Activated T-cell treated with anti-CD3 and anti-CD28 coated beads for 24 hours (primary cell): ENCODE measurements around the gene KRT2.

Experiments used
- DNase-seq: peaks from one replicate; pipeline ENCODE4 v3.0.0-alpha.2; 2020; ENCODE audit warnings: low read depth

KRT2 gene

DNA sequence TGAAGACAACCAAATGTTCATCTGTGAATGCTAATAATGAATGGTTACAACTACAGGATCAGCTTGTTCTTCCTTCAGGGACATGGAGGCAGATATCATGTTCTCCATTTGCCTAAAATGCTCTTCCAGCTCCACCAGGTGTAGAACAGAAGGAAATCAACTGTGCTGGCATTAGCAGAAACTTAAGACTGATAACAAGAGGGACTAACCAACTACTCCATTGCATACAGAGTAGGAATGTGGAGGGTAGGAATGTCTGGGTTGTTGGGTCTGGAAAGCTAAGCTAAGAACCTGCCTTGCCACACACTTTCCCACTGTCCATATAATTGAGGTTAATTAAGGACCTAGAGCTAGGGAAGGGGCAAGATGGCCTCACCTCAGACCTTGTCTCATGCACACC is 11.4 kb upstream of the KRT2 start:
- DNase-seq, result no peak

DNA sequence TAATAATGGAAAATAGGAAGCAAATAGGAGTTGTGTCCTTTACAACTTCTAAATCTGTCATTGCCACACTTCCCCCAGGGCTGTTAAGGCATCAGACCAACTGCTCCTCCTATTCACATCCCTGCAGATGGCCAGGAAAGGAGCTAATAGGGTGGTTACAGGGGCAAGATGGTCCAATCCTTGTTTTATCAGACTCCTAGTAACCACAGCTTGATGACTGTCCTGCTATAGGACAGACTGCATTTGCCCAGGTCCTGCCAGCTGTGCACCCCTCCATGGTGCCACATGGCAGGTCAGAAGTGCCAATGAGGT is 10.9 kb upstream of the KRT2 start:
- no peak for DNase-seq

DNA sequence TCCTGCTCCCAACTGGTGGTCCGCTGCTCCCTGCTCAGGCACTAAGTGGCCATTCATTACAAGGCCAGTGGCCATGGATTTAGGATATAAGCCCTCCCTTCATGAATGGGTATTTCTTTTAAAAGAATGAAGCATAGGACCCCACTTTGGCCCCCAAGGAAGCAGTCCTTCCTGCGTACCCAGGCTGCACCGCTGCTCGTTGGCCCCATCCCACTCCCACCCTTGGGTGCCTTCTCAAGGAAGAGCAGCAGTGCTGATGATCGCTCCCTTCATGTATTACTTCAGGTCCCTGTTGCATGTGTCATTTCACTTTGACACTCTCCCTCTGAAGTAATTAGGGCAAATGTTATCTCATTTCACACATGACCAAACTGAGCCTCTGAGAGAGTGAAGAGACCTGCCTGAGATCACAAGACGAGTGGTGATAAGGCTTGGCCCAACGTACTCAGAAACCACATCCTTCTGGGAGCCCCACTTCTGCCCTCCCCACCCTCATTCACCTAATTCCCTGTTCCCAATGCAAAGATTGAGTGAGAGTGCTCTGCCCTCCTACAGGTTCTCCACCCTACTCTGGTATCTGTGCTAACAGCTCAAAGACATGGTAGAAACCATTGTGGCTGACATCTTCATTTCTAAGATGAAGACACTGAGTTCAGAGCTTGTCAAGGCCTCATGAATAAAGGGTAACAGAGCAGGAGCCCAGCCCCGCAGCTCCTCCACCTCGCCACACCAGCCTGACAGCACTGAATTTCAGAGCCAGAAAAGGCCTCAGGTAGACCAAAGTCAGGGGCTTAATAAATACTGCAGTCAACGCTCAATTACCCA is 10.3 kb upstream of the KRT2 start:
- no peak for DNase-seq

DNA sequence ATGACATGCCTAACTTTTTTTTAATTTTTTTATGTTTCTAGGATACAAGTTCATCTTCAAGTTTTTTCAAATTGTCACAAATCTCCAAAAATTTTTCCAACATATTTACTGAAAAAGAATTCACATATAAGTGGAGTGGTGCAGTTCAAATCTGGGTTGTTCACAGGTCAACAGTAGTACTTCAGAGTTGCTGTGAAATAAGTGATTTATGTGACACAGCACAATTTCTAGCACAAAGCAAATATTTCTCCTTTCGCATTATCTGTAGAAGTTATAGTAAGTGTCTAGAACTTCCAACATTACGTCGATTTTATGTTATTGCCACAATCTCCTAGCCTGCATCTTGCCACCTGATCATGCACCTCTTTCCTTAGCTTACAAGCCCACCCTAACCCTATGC is 9.7 kb upstream of the KRT2 start:
- DNase-seq, result no peak

DNA sequence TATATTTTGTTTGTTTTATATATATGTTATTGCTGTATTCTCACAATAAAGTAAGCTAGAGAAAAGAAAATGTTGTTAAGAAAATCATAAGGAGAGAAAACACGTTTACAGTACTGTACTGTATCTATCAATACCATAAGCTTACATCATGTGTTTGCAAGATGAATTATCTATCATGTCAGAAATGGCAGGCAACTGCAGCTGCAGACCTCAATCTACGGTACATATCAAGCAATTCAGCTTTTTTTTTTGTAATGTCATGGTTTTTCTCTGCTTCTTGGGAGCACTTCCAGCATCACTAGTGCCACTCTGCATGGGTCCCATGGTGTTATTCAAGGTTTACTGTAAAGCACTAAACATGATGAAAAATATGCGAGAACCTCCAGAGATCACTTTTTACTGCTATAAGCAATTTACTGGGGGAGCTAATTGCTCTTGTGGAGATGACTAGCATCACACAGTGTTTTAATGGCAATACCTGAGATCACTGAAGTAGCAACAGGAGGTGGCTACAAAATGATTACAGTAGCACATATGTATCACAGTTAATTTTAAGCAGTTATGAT is 9.0 kb upstream of the KRT2 start:
- DNase-seq, result no peak

DNA sequence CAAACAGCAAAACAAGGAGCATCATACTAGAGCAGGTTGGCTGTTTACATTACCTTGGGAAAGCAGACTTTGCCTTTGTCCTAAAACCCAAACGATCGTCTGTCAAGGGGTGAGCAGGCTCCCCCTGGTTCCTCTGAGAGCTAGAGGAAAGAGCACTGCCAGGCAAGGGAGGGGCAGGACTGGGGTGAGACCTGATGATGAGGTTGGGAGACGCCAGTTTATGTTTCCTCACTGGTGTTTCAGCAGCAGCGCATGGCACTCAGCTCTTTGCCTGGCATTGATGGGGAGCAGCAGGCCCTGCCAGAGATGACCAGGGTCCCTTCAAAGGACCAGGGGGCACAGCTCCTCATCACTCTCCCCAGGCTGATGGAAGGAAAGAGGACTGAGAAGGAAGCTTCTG is 7.9 kb upstream of the KRT2 start:
- no peak for DNase-seq

DNA sequence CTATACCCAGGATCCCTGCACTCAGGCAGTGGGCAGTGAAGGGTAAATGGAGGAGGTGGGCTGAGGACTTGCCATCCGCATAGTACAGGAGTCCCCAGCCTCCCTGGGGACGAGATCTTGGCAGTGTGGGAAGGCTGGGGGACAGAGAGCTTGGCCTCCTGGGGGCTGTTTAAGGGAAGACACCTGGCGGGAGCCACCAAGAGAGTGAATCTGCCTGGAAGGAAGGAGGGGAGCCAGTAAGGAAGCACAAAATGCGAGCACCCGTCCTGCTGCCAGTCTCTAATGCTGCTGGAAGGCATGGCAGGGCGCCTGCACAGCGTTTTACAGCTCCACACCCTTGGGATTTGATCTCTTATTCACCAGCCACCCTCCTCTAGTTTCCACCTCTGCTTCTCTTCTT is 7.4 kb upstream of the KRT2 start:
- no peak for DNase-seq

DNA sequence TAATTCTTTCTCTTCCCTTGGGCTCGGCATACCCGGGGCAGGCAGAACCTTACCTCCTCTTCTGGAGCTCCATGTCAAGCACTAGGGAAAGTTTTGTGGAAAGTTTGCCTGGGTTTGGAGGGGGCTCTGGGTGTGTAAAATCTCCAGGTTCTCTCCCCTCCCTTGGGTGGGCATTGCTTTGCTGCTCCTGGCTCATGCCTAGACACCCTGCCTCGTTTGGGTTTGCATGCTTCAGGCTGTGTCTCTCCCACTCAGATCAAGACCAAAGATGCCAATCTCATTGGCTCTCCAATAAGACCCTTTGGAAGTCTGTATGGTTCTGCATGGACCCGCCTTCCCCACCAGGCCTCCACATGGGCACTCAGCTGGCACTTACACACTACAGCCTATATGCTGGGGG is 6.2 kb upstream of the KRT2 start:
- DNase-seq, result no peak

DNA sequence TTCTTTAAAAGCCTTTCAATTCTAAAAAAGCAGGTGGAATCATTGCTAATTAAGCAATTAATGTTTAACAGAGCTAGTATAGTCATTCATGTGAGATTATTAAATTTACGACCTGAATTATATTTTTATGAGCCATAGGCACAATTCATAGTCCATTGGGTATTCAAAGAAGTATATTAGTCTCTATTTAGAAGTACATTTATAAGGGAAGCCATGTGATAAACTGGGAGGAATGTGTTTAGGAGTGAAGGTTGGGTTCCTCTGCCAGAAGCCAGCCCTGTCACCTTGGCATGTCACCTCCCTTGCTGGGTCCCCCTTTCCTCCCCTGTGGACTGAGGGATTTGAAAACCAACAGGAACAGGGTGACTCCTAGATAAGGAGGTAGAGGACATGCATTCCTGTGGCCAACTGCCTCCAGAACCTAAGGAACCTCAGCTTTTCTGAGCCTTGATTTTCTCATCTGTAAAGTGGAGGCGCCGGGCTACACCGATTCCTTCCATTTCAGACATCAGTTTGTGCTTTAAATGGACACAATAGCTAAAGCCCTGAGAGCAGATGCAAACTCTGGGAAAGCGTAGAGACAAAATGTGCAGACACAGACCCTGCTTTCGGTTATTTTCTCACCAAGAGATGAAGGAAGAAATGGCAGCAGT is 5.4 kb upstream of the KRT2 start:
- no peak for DNase-seq

DNA sequence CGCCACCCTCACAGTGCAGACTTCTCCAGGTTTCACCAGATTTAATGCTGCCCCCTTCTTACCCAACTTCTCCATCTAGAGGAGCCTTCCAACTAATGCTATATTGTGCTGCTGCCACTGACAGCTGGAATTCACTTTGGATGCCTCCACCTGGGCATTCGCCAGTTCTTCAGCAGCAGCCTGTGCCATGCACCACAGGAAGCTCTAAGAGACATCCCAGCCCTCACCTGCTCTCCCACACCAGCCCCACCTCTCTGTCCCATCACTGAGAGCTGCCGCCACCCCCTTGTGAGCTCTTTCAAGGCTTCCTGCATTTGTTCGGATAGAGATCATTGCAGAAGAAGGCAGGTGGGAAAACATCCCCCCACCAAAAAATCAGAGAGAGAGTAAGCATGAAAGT is 4.6 kb upstream of the KRT2 start:
- DNase-seq, result no peak

DNA sequence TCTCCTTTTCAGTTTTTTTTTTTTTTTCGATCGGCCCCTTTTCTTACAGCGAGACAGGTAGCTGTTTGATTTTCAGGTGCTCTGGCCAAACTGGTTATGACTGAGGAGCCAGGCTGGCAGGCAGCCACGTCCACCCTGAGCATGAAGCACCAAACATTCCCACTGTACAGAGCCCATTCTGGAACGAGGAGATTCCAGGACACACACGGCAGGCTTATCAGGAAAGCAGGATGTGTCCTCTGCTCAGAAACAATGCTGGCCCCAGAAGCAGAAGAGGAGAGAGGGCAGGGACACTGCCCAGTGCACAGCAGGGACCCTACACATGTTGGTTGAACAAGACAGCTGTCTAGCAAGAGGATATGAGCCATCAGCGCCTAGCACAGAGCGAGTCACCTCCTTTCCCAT is 3.7 kb upstream of the KRT2 start:
- DNase-seq, result no peak

DNA sequence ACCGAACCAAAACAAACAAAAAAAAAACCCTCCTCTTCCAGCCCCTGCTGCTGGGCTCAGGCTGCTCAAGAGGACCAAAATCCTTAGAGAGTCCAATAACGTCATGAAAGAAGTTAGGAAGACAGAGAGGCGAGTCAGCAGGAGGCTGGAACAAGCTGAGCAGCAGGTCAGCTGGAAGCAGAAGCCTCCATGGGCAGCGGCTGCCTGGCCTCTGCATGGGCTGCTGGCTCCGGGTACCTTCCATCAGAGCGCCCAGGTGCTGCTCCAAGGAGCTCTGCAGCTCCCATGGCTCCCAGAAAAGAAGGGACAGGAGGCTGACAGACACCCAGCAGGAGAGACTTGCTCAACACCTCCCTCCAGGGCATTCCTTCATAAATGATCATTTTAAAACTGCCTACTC is 3.2 kb upstream of the KRT2 start:
- no peak for DNase-seq

DNA sequence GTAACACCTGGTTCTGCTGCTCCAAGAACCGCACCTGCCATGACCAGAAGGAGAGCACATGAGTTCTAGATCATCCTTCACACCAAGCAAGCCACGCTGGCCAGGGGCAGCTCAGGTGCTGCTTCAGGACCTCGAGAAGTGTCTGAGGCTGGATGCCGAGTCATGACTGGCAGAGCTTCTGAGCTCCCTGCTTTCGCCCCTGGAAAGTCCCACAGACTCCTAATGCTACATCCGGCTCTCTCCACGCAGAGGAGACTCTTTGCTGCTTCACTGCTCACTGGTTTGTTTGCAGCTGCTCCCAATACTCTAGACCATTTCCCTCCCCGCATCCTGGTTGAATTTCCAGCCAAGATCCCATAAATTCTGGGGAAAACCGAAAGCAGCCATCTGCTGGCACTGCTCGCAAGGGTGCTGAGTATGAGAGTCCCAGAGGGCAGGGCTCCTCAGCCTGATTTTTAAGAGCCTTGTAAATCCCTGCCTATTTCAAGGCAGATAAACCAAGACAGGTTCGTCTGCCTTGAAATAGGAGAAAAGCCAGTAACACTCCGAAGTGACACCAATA is 1.4 kb downstream of the KRT2 start:
- no peak for DNase-seq

DNA sequence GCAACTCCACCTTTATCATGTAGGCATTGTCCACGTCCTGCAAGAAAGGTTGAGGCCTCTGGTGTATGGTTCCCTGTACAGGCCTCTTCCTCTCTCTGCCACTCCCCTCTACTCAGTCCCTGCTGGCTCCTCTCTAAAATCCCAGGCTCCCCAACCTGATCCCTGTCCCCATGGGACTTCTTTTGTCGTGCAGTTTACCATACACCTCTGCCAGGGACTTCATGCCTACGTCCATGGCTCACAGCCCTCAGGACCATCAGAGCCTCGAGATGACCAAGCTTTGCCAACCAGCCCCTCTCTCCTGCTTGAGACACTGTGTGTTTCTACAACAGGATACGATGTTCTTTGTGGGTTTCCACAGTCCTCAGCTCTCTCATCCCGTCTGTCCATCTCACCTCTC is 2.9 kb downstream of the KRT2 start:
- DNase-seq, result no peak

DNA sequence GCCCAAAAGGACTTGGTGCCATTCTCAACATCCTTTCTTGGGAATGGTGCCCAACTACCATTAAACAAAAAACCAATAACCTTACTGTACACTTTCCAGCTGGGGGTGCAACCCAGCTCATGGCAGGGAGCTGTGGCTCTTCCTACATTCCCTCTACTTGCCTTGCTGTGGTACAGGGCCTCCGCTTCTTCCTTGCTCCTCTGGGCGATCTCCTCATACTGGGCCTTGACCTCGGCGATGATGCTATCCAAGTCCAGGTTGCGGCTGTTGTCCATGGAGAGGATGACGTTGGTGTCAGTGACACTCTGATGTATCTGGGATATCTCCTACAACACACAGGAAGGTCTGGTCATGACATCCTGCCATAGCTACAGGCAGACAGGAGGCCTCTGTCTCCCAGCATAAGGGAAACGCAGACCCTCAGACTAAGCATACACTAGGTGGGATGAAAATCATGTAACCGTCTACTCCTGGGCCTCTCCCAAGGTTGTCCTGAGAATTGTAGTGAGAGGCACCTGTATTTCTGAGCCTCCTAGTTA is 3.9 kb downstream of the KRT2 start:
- DNase-seq, result no peak

DNA sequence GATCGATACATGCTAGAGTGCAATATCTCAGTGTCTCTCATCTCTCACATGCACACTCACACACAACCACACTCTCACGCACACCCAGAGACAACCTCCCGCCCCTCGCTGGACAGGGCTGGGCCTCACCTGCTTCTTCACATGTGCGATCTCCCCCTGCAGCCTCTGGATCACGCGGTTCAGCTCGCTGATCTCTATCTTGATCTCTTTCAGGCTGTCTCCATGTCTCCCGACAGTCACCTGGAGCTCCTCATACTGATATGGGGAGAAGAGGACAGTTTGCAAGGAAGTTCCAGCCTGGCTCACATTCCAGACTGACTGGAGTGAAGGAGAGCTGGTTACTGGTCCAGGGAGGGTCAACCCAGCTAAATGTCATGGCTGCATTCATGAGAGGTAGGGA is 4.4 kb downstream of the KRT2 start:
- DNase-seq, result no peak

DNA sequence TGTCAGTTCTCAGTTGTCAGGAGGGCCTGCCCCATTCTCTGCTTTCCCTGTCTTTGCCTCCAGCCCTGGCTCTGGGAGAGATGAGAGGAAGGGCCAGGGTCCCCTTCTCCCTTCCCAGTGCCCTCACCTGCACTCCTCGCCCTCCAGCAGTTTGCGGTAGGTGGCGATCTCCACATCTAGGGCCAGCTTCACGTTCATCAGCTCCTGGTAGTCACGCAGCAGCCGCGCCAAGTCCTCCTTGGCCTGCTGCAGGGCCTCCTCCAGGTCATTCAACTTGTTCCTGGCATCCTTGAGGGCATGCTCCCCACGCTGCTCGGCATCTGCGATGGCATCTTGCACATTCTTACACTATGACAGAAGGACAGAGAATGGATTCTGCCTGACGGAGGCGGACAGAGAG is 5.4 kb downstream of the KRT2 start:
- DNase-seq, result no peak

DNA sequence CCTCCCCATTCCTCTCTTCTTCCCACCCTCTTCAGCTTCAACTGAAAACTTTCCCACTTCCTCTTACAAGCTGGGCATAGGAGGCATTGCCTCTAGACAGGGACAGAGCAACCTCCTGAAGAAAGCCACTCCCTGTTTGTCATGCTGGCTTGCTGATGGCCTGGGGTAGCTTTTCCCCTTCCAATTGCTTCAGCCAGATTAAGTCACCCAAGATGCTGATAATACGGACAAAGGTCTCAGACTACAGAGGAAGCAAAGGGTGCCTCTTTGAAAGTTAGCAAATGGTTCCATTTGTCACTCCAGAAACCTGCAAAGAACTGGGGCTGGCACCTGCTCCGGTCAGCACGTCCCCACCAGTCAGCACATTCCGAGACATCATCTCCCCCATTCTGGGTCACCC is 6.0 kb downstream of the KRT2 start:
- DNase-seq, result no peak

DNA sequence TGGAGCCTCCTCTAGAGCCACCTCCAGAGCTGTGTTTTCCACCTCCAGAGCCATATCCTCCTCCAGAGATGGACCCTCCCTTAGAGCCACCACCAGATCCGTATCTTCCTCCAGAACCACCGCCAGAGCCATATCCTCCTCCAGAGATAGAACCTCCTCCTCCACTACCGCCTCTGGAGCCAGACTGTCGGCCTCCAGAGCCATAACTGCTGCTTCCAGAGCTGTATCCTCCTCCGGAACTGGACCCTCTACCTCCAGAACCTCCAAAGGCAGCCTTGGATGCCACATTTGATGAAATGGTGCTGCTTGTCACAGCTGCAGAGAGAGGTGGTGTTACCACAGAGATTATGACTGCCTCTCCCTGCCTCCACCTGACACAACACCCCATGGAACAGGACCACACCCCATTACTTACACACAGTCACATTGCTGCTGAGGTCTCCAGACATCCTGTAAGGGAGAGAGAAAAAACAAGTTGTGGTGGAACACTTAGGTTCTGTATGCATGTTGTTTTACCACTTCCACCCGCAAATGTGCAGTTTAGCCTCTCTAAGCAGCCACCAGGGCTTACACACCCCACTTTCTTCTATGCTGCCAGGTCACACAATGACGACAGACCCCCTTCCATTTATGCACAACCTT is 6.8 kb downstream of the KRT2 start:
- DNase-seq, result peak; percentile 11

DNA sequence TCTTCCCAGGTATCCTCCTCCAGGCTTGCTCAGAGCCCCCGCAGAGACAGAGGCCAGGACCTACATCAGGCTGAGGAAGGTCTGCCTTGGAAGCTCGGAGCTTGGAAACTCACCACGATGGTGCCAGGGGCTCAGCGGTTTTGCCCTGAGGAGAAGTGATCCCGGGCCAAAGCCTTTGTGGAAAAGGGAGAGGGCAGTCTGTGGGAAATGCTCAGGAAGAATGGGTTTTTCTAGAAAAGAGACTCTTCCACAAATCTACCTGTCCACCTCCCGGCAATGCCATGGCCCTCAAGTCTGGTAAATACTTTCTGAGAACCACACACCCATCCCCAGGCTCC is 8.0 kb downstream of the KRT2 start:
- DNase-seq, result no peak

DNA sequence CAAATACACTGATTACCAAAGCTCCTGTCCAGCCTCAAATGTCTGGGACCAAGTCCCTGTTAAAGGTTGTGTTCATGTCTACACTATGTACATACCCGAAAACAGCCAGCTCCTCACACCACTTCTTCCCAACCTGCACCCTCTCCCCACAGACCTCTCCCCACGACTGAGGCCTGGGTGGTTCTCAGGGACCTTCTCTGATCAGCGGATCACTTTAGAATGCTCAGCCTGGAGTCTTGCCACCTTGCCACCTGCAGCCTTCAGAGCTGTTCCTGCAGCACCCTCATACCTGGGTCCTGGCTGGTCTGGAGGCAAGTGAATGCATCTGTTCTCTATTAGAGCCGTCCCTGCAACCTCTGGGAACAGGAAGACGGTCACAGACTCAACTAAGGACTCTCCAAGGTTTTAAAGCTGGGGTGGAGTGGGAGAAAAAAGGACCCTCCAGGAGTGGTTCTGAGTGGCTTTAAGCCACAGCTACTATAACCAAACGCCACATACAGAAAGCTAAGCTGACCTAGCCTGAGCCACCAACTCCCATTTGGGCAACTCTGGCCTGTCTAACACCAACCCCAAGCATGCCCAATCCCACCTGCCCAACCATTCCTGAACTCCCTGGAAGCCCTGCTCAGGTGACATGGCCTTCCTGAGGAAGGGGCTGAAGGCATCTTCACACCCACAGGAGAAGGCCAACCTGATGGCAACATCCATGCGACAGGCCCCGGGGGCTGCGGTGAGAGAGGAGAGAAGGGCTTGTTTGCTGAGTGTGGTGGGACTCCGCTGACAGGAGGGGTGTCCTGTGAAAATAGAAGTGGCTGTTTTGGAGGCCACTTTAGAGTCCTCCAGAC is 8.6 kb downstream of the KRT2 start:
- no peak for DNase-seq

DNA sequence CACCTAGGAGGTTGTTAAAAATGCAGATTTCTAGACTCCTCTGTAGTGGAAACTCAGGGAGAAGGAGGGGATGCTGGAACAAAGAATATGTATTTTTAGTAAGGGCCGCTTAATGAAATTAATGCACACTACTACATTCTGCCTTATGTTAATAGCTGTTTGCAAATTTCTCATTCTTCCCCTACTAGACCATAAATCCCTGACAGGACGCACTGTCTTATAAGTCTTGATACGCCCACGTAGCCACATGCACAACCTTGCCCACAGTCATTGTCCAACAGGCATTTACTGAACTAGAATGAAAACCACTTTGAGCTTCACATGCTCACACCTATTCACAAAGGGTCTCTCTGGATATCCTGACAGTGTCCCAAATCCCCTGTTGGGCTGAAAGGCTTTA is 10.5 kb downstream of the KRT2 start:
- DNase-seq, result no peak
